Kidney (tissue), 14 donors: Measurements from ENCODE around the gene HDAC9. TPM values are rescaled to one million over a fixed set of nuclear protein-coding genes. Genes with fewer than 3 reads are reported as not detected.
A peak's percentile ranks its signal among the peaks of the same experiment; 100 is the strongest.

Source experiments
- DNase-seq, 5 donors: peaks; one replicate each; pipeline ENCODE4 v3.0.0-alpha.2; 2013 to 2020
- FAIRE-seq: peaks from 2 replicates; lab custom pipeline; 2012; peaks lifted over from hg19 to GRCh38; lab: Jason Lieb, UNC
- H3K27ac ChIP-seq, 2 donors: one replicate each; pipeline ENCODE4 v1.7.0; 2013; ENCODE audit warnings: low read depth in 2 of 2, low read length in 2 of 2, inconsistent platforms in 1 of 2
- H3K27me3 ChIP-seq: one replicate; pipeline ENCODE4 v1.7.1; 2013; ENCODE audit warnings: low read length, inconsistent platforms; ENCODE audit not compliant: control insufficient read depth, insufficient read depth
- H3K36me3 ChIP-seq, 3 donors: one replicate each; pipeline versions ENCODE4 v1.7.0 to v1.7.1; 2013; ENCODE audit warnings: low read length in 3 of 3, control low read depth in 1 of 3, inconsistent platforms in 1 of 3; ENCODE audit not compliant: insufficient read depth in 3 of 3, control insufficient read depth in 2 of 3
- H3K4me1 ChIP-seq, 3 donors: one replicate each; pipeline versions ENCODE4 v1.7.0 to v1.7.1; 2013; ENCODE audit warnings: low read length in 3 of 3, inconsistent platforms in 1 of 3, low read depth in 1 of 3; ENCODE audit not compliant: control insufficient read depth in 2 of 3, insufficient read depth in 2 of 3
- H3K4me3 ChIP-seq, 3 donors: one replicate each; pipeline versions ENCODE4 v1.7.0 to v1.8.1; 2013; ENCODE audit warnings: low read length in 3 of 3, control low read depth in 1 of 3, inconsistent platforms in 1 of 3
- H3K9ac ChIP-seq, 3 donors: one replicate each; pipeline versions ENCODE4 v1.7.0 to v1.7.1; 2013; ENCODE audit warnings: low read length in 3 of 3, control low read depth in 1 of 3, inconsistent platforms in 1 of 3
- H3K9me3 ChIP-seq, 3 donors: one replicate each; pipeline versions ENCODE4 v1.7.0 to v1.7.1; 2013; ENCODE audit warnings: low read length in 3 of 3, control low read depth in 1 of 3, inconsistent platforms in 1 of 3; ENCODE audit not compliant: control insufficient read depth in 2 of 3, insufficient read depth in 1 of 3
- CTCF ChIP-seq: IDR thresholded peaks from 3 replicates; pipeline ENCODE4 v1.5.1; 2012; ENCODE audit warnings: mild to moderate bottlenecking, moderate library complexity, borderline replicate concordance; ENCODE audit not compliant: insufficient read depth; ENCODE audit errors: extremely low read depth
- intact Hi-C: fragments of 100-400 bp; cut with DNase I; formaldehyde crosslinking; loops from one replicate; pipeline ENCODE4 v1.11.1; 2022
- polyA plus RNA-seq: library from polyadenylated mRNA; stranded (reverse); fragments of 350-450 nt; fragmentation: Illumina TruSeq; extraction: RNeasy Lipid Tissue Mini Kit (QIAGEN cat#74804); gene quantifications from one replicate; pipeline ENCODE4 v1.2.3, GENCODE V29; 2014; ENCODE audit warnings: low read depth, low replicate concordance; ENCODE audit not compliant: insufficient read depth
- total RNA-seq: library from RNA; stranded (reverse); fragmentation: NEBNext Ultra II Directional; extraction: Animal tissue kit (Norgen Biotek cat#: 25700); gene quantifications from one replicate; pipeline ENCODE4 v1.2.1, GENCODE V29; 2021
- donor health status: control.
- donor health status: control.
- donor health status: control.
- donor health status: control.
- donor health status: control.
- donor health status: DM: yes; HTN: yes; CAD: no.
- donor health status: Normal renal cell carcinoma (clear cell type).

Gene HDAC9
- total and polyA plus RNA-seq, 2 donors from 2014 or later, result 2.1 to 22.1 TPM

- Histone ChIP-seq H3K36me3 (no peaks in the 10 kb centered on the region), H3K27me3 (no peaks in the 10 kb centered on the region), H3K4me1 (no peaks in the 10 kb centered on the region), H3K9me3 (no peaks in the 10 kb centered on the region), H3K4me3 (no peak overlapping the region), H3K9ac (no peak overlapping the region), H3K27ac (no peak overlapping the region)
- intact Hi-C loops, result no loop called here
- FAIRE-seq (no peak), DNase-seq (no peak)
- TF ChIP-seq CTCF, result no peak
These were observed 399.9 kb downstream of the HDAC9 start for GRCh38 chr7:18895456-18895855.

GRCh38 chr7:18896343-18896975 lies 400.9 kb downstream of the HDAC9 start:
- FAIRE-seq, result no peak
- intact Hi-C loops, result no loop called here
- H3K36me3 ChIP-seq, result no peaks in the 10 kb centered on the region
- H3K4me3 ChIP-seq, result no peak overlapping the region
- no peaks in the 10 kb centered on the region for H3K9me3 ChIP-seq
- no peak overlapping the region for H3K9ac ChIP-seq
- peak in 2 of 5 donors; percentile 66 for DNase-seq
- TF ChIP-seq CTCF, result no peak
- H3K27me3 ChIP-seq, result no peaks in the 10 kb centered on the region
- H3K27ac ChIP-seq, result no peak overlapping the region
- no peaks in the 10 kb centered on the region for H3K4me1 ChIP-seq

DNA sequence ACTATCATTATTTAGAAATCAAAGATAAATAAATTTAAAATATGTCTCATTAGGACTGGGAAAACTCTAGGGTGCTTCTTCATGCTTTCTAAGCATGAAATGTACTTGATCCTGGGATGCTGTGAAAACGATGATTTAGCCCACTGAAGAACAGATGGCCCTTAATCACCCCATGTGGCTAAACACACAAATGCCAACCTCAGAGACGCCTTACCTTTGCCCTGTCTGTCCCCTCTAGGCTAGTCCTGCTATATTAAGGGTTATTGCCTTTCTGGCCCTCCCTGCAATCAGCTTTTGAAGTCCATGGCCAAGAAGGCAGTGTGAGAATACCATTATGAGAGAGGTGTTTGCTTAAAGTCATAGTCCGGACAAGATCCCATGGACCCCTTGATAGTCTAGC lies 404.7 kb downstream of the HDAC9 start:
- DNase-seq, result no peak
- intact Hi-C loops, result no loop called here
- no peaks in the 10 kb centered on the region for H3K4me1 ChIP-seq

More for the DNA sequence above, 404.7 kb downstream of the HDAC9 start:
- Histone ChIP-seq H3K4me3 (no peak overlapping the region), H3K36me3 (no peaks in the 10 kb centered on the region), H3K9me3 (no peaks in the 10 kb centered on the region), H3K27ac (no peak overlapping the region), H3K9ac (no peak overlapping the region), H3K27me3 (no peaks in the 10 kb centered on the region)
- FAIRE-seq, result no peak
- TF ChIP-seq CTCF, result no peak
